Fibroblast of skin of left biceps (primary cell): ENCODE results near the gene BCL2L1.

Experiments
- DNase-seq, 2 experiments: peaks; one replicate each; pipeline ENCODE4 v3.0.0-alpha.2; 2013; ENCODE audit warnings: low read depth in 2 of 2

BCL2L1 gene

DNA sequence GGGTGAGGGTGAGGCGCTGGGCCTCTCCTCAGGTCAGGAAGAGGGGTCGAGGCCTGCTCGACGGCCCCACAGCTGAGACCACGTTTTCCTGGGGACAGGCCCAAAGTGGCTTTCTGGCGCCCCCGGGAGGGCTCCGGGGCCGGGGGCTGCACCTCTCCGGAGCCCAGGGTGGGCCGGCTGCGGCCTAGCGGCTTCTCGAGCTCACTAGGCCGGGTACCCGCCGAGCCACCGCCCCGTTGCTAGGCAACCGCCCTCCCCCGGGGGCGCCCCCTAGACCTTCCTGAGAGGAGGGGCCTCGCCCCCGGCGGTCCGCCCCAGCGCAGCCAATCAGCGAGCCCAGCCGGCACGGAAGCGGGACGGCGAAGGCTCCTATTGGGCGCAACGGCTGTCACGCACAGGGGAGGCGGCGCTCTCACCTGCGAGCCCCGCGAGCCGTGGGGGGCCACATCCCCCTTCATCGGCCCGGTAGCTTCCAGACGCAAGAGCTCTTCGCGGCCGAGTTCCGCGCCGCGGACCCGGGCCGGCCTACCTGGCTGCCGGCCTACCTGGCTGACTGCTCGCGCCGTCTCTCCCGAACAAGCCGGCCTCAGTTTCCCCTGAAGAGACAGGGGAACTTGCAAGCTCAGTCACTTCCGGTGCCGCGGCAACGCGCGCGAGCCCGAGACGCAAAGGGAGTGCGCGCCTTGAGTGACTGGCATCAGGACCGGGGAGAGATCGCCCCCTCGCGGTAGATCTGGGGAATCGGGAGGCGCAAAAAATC, 831 bp upstream of the BCL2L1 start:
- peak; percentile 97 for DNase-seq

GRCh38 chr20:31723069-31723318, 326 bp upstream of the BCL2L1 start:
- no peak for DNase-seq

GRCh38 chr20:31721408-31722256, 1.0 kb downstream of the BCL2L1 start:
- no peak for DNase-seq

GRCh38 chr20:31720486-31721407, 1.9 kb downstream of the BCL2L1 start:
- DNase-seq = no peak

DNA sequence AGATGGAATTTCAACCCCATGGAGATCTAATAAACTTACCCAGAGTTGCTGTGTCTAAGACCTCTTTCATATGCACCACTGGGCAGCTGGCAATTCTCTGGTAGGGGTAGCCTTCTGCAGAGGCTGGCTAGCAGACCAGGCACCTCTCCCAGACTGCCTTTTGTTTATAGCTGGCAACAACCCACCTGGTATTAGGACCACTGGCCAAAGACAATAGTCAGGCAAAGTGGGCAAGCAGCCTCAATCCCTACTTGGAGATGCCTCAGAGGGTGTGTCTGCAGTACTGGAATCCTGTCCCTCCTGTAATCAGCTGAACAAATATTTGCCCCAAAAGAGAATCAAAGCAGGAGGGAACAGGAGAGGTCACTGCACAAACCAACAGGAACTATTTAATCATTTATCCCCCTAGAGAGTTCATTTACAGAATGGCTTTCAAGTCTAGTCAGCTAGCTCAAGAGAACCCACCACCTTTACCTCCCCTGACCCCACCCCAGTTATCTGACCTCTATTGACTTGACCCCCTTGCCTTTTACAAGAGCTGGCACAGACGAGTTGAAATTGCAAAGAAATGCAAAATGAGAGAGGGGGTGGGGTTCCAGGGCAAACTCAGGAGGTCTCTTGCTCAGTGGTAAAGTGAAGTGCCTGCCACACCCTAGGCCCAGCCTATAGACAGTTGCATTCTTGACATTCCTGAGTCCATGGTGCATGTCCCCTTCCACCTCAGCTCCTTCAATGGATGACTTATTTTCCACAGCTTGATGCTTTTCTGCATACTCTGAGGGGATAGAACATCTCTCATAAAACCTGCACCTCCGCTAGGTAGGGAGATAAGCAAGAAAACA, 2.8 kb downstream of the BCL2L1 start:
- no peak for DNase-seq

DNA sequence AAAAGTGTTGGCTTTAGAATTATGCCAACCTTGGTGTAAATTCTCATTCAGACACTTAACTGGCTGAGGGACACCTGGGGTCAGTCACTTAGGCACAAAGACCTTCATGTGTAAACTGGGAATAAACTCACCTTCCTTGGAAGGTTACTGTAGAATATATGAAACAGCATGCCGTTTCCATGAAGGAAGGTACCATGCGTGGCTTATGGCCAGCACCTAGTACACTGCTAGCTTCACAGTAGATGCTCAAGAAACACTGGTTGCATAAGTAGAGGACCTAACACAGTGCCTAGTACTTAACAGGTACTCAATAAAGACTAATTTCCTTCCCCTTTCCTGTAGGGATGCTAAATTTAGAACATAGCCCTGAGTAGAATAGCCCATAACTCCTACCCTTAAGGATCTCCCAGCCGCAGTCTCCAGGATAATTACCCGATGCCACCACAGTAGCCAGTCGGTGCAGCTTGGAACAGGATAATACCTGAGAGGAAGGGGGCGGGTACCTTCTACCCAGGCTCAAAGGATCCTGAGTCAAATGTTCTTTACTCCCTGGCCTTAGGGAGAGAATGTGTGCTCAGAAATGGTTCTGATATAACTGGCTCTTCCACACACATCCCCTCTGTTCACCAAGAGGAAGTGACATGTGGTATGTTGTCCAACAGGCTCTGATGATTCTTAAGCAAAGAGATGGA, 3.6 kb downstream of the BCL2L1 start:
- DNase-seq = no peak

GRCh38 chr20:31717478-31718201, 5.0 kb downstream of the BCL2L1 start:
- no peak for DNase-seq

- no peak for DNase-seq
Observed at GRCh38 chr20:31716818-31717477, 5.7 kb downstream of the BCL2L1 start.

DNA sequence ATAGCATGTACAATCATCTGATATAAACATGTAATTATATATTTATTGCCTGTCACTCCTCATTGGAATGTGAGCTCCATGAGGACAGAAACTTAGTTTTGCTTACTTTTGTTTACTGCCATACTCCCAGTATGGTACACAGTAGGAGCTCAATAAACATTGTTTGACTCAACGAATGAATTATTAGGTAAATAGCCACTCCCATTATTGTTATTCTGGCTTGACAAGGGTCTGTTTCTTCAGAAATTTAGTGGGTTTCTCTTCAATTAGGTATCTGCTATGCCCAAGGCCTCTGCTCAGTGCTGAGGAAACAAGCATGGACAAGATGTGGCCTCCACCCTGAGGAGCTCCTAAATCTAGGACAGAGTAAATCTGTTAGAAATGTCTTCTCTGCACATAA, 6.3 kb downstream of the BCL2L1 start:
- DNase-seq = no peak

DNA sequence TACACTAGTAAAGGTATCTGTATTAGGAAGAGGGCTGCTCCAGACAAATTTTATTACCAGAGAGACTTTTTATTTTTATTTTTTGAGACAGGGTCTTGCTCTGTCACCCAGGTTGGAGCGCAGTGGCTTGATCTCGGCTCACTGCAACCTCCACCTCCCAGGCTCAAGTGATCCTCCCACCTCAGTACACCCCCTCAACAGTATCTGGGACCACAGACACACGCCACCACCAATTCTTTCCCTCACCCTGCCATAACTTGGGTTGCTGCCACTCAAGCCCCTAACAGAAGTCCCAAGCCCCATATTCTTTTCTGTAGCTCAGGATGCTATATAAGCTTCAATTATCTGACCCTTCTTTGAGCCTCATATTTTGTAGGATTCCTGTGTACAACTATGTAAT, 6.9 kb downstream of the BCL2L1 start:
- DNase-seq = no peak

GRCh38 chr20:31713312-31714273, 9.1 kb downstream of the BCL2L1 start:
- peak; percentile 81 to 84 for DNase-seq

- DNase-seq = peak; percentile 52 to 53
Observed at GRCh38 chr20:31712564-31713311, 9.9 kb downstream of the BCL2L1 start.

GRCh38 chr20:31712112-31712553, 10.5 kb downstream of the BCL2L1 start:
- no peak for DNase-seq

DNA sequence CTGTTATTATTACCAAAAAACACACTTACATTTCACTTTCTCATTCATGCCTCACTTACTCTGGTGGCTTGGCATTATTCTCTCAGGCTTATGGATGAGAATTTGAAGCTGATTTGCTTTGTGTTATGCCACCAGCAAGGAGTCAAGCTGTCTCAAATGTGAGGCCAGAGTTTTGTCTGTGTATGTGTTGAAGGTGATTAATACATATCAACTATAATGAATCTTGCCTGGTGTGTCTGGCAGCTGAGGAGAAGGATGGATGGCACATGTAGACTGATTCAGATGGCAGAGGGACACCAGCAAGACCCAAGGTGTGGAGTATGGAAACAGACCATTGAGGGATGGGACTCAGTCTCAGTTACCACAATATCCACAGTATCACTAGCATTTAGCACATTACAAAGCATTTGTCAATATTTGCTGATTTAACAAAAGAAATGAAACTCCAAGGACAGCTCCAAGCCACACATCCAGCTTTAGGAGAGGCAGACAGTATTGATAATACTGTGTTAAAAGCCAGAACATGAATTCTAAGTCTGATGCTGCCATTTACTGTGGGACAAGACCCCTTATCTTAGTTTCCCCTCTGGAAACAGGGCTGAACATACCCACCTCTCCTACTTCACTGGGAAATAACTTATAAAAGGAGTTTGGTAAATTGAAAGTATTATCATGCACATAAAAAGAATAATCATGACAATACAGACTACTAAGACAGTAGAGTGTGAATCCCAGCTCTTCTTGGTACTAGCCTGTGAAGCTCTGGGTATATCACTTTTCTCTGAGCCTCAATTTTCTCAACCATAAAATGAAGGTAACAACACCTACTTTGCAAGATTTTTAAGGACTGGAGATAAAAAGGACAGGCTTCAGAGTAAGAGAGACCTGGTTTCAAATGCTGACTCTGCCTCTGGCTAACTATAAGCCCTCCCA, 11.2 kb downstream of the BCL2L1 start:
- DNase-seq = no peak

GRCh38 chr20:31710423-31711108, 12.1 kb downstream of the BCL2L1 start:
- DNase-seq = no peak

DNA sequence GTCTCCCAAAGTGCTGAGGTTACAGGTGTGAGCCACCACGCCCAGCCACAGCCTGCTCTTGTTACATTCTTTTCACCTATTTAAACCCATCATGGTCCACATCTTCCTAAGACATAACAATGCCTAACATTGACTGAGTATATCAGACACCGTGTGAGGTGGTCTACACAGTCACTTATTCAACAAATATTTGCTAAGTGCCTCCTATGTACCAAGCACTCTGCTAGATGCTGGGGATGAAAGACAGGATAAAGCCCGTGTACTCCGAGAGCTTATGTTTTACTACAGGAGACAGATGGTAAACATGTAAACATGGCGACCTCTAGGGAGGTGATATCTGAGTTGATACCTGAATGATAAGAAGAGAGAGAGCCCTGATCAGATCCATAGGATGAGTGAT, 12.7 kb downstream of the BCL2L1 start:
- no peak for DNase-seq
